Measurements from ENCODE around the gene PDGFC.

- TF ChIP-seq, protein P1, sequence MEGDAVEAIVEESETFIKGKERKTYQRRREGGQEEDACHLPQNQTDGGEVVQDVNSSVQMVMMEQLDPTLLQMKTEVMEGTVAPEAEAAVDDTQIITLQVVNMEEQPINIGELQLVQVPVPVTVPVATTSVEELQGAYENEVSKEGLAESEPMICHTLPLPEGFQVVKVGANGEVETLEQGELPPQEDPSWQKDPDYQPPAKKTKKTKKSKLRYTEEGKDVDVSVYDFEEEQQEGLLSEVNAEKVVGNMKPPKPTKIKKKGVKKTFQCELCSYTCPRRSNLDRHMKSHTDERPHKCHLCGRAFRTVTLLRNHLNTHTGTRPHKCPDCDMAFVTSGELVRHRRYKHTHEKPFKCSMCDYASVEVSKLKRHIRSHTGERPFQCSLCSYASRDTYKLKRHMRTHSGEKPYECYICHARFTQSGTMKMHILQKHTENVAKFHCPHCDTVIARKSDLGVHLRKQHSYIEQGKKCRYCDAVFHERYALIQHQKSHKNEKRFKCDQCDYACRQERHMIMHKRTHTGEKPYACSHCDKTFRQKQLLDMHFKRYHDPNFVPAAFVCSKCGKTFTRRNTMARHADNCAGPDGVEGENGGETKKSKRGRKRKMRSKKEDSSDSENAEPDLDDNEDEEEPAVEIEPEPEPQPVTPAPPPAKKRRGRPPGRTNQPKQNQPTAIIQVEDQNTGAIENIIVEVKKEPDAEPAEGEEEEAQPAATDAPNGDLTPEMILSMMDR (IDR thresholded peaks at IDR 0.05; ENCODE audit: borderline replicate concordance, extremely low read depth, low read length, poor library complexity, severe bottlenecking): no peak
- TF ChIP-seq EZH2 (IDR thresholded peaks at IDR 0.05; ENCODE audit: borderline replicate concordance, low read depth, low read length, severe bottlenecking): no peak
Observed at GRCh38 chr4:156764846-156765245, 206.8 kb downstream of the PDGFC start.

Measured in DND-41 (cell line).